ENCODE measurements around the gene ZC3H13.

- TF ChIP-seq, protein P1, sequence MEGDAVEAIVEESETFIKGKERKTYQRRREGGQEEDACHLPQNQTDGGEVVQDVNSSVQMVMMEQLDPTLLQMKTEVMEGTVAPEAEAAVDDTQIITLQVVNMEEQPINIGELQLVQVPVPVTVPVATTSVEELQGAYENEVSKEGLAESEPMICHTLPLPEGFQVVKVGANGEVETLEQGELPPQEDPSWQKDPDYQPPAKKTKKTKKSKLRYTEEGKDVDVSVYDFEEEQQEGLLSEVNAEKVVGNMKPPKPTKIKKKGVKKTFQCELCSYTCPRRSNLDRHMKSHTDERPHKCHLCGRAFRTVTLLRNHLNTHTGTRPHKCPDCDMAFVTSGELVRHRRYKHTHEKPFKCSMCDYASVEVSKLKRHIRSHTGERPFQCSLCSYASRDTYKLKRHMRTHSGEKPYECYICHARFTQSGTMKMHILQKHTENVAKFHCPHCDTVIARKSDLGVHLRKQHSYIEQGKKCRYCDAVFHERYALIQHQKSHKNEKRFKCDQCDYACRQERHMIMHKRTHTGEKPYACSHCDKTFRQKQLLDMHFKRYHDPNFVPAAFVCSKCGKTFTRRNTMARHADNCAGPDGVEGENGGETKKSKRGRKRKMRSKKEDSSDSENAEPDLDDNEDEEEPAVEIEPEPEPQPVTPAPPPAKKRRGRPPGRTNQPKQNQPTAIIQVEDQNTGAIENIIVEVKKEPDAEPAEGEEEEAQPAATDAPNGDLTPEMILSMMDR (IDR thresholded peaks at IDR 0.05 in 4 of 5, conservative IDR thresholded peaks at IDR 0.05 in 1 of 5): no peak
- no peak for TF ChIP-seq POLR2A (IDR thresholded peaks at IDR 0.05)
Measured at GRCh38 chr13:45926741-45927140, 125.8 kb downstream of the ZC3H13 start.

Measured in gastrocnemius medialis (tissue), 4 donors.